Hematopoietic multipotent progenitor cell treated with erythropoietin and hydrocortisone succinate and interleukin-3 and kit ligand, for 17 days (in vitro differentiated cells): ENCODE data around the gene SMIM29.
A peak's percentile ranks its signal among the peaks of the same experiment; 100 is the strongest.
"Not testable (repeated sequence)": the region's sequence is repeated elsewhere in the genome, so short reads cannot be mapped to it uniquely, and the experiment has no call there.

Source experiments
- DNase-seq: peaks from one replicate; pipeline ENCODE4 v3.0.0-alpha.2; 2015; ENCODE audit warnings: low spot score

Gene SMIM29

GRCh38 chr6:34248727-34249468 is at the start of gene SMIM29:
TSS of gene SMIM29 (minus strand) at chr6:34249006. CDS start at chr6:34247791, 1,215 bp downstream.
- DNase-seq: peak; percentile 95

- DNase-seq: no peak
Observed at GRCh38 chr6:34295721-34296120, 46.9 kb upstream of the SMIM29 start.

GRCh38 chr6:34292954-34293353 is 44.1 kb upstream of the SMIM29 start:
- DNase-seq: no peak

- no peak for DNase-seq
Observed at GRCh38 chr6:34289137-34289536, 40.3 kb upstream of the SMIM29 start.

- DNase-seq: no peak
Observed at GRCh38 chr6:34288581-34288980, 39.8 kb upstream of the SMIM29 start.

- DNase-seq: no peak
Observed at GRCh38 chr6:34285448-34286164, 36.8 kb upstream of the SMIM29 start.

- DNase-seq: no peak
Observed at GRCh38 chr6:34284563-34285447, 36.0 kb upstream of the SMIM29 start.

GRCh38 chr6:34281702-34282334 is 33.0 kb upstream of the SMIM29 start:
- no peak for DNase-seq

- no peak for DNase-seq
Observed at GRCh38 chr6:34280216-34280615, 31.4 kb upstream of the SMIM29 start.

- no peak for DNase-seq
Observed at GRCh38 chr6:34278833-34279232, 30.0 kb upstream of the SMIM29 start.

GRCh38 chr6:34277763-34278112 is 28.9 kb upstream of the SMIM29 start:
- DNase-seq: no peak

- DNase-seq: no peak
Observed at GRCh38 chr6:34276881-34277762, 28.3 kb upstream of the SMIM29 start.

- no peak for DNase-seq
Observed at GRCh38 chr6:34276191-34276590, 27.4 kb upstream of the SMIM29 start.

- DNase-seq: no peak
Observed at GRCh38 chr6:34275128-34275804, 26.5 kb upstream of the SMIM29 start.

- no peak for DNase-seq
Observed at GRCh38 chr6:34274129-34274528, 25.3 kb upstream of the SMIM29 start.

GRCh38 chr6:34273242-34273805 is 24.5 kb upstream of the SMIM29 start:
- DNase-seq: peak; percentile 35

- DNase-seq: no peak
Observed at GRCh38 chr6:34272013-34272926, 23.5 kb upstream of the SMIM29 start.

- DNase-seq: not testable (repeated sequence)
Observed at GRCh38 chr6:34269658-34270341, 21.0 kb upstream of the SMIM29 start.
